AG04450 (cell line): ENCODE data around the gene AEBP1. TPM values are rescaled to one million over a fixed set of nuclear protein-coding genes. Genes with fewer than 3 reads are reported as not detected.

Experiments used
- CTCF ChIA-PET: fragments of 300-600, 350-600 bp; formaldehyde crosslinking; extraction: SDS; loops from one replicate; lab custom pipeline; 2022; ENCODE audit warnings: antibody characterized with exemption, inconsistent platforms; lab: Charles Lee
- POLR2A ChIA-PET: fragments of 350-600 bp; formaldehyde crosslinking; extraction: SDS; loops from one replicate; lab custom pipeline; 2021; ENCODE audit warnings: antibody characterized with exemption, inconsistent platforms; lab: Yijun Ruan, JAX
- DNase-seq: peaks from one replicate; pipeline ENCODE4 v3.0.0-alpha.2; 2011; ENCODE audit warnings: low read depth, low spot score
- H3K27ac ChIP-seq: one replicate; pipeline ENCODE4 v1.5.1; 2012; ENCODE audit warnings: low read depth, low read length, control low read depth
- H3K27me3 ChIP-seq: one replicate; pipeline ENCODE4 v1.6.0; 2012; ENCODE audit warnings: low read length; ENCODE audit not compliant: control insufficient read depth, insufficient read depth
- H3K4me3 ChIP-seq: 2 replicates; pipeline ENCODE4 v1.5.1; 2011; ENCODE audit warnings: mild to moderate bottlenecking, low read depth, low read length, control low read depth
- H3K9me3 ChIP-seq: 2 replicates; pipeline ENCODE4 v1.5.1; 2012; ENCODE audit warnings: low read length; ENCODE audit not compliant: control insufficient read depth, insufficient read depth
- polyA plus RNA-seq: library from polyadenylated mRNA; depleted of rRNA; stranded (reverse); fragments of >200 nt; gene quantifications from 2 replicates; pipeline ENCODE4 v1.2.3, GENCODE V29; 2011
- TF ChIP-seq, protein P1 (sequence below): IDR thresholded peaks from 2 replicates; pipeline ENCODE4 v1.5.1; 2011; ENCODE audit warnings: low read depth, low read length, control low read depth, inconsistent platforms

The AEBP1 gene
- polyA plus RNA-seq, 1 experiment: 18.5 TPM

DNA sequence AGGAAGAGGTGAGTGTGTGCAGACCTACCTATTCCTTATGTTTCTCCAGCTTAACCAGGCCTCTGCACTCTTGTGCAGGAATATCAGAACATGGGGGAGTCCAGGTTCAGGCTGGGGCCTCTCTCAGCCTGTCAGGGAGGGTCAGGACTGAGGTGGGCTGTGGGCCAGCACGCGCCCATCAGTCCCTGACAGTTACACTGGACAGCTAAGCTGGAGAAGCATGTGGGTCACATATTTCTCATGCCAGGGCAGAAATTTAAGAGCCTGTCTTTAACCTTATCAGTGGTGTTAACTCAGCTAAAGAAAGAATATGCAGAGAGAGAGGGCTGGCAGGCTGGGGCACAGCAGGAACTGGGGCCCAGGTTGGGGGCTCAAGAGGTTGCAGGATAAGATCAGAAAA lies 27.9 kb downstream of the AEBP1 start:
- Histone ChIP-seq H3K27ac (no peak overlapping the region), H3K27me3 (peaks cover 2% of the 10 kb centered on the region), H3K9me3 (peaks cover 12% of the 10 kb centered on the region), H3K4me3 (no peak overlapping the region)
- CTCF ChIA-PET: interaction anchor here (1.1 to 2.5 kb wide), 2 partner anchors 65 to 434 kb away, joined by 3 to 18 read pairs; no protein-coding TSS in a partner anchor
- TF ChIP-seq, protein P1, sequence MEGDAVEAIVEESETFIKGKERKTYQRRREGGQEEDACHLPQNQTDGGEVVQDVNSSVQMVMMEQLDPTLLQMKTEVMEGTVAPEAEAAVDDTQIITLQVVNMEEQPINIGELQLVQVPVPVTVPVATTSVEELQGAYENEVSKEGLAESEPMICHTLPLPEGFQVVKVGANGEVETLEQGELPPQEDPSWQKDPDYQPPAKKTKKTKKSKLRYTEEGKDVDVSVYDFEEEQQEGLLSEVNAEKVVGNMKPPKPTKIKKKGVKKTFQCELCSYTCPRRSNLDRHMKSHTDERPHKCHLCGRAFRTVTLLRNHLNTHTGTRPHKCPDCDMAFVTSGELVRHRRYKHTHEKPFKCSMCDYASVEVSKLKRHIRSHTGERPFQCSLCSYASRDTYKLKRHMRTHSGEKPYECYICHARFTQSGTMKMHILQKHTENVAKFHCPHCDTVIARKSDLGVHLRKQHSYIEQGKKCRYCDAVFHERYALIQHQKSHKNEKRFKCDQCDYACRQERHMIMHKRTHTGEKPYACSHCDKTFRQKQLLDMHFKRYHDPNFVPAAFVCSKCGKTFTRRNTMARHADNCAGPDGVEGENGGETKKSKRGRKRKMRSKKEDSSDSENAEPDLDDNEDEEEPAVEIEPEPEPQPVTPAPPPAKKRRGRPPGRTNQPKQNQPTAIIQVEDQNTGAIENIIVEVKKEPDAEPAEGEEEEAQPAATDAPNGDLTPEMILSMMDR: no peak
- POLR2A ChIA-PET: interaction anchor here (0.6 to 0.7 kb wide), 2 partner anchors 31 to 63 kb away, joined by 3 to 10 read pairs; no protein-coding TSS in a partner anchor
- DNase-seq: no peak

DNA sequence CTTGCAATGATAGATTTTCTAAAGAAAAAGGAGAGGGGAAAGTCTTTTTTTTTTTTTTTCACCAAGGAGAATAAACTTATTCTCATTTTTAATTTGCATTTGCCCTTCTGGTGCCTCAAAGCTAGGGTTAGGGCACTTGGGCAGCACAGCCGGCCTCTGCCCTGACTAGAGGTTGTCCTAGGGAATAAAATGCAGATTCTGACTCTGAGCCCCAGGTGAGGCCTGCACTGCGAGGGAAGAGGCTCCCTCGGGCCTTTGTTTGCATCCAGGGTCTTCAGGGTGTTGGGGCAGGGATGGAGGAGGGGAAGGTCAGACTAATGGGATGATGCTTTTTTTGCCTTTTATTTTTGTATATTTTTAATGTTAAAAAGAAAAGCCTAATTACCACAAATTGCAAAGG lies 29.1 kb downstream of the AEBP1 start:
- Histone ChIP-seq H3K27me3 (peaks cover 9% of the 10 kb centered on the region), H3K4me3 (no peak overlapping the region), H3K27ac (no peak overlapping the region), H3K9me3 (peaks cover 2% of the 10 kb centered on the region; the same call in 1 of the 2 replicates)
- TF ChIP-seq, protein P1: no peak
- POLR2A ChIA-PET: interaction anchor here (0.7 kb wide), 1 partner anchor 381 kb away, joined by 6 read pairs; no protein-coding TSS in a partner anchor
- CTCF ChIA-PET: interaction anchor here (0.7 kb wide), 1 partner anchor 61 kb away, joined by 3 read pairs; no protein-coding TSS in a partner anchor
- no peak for DNase-seq

DNA sequence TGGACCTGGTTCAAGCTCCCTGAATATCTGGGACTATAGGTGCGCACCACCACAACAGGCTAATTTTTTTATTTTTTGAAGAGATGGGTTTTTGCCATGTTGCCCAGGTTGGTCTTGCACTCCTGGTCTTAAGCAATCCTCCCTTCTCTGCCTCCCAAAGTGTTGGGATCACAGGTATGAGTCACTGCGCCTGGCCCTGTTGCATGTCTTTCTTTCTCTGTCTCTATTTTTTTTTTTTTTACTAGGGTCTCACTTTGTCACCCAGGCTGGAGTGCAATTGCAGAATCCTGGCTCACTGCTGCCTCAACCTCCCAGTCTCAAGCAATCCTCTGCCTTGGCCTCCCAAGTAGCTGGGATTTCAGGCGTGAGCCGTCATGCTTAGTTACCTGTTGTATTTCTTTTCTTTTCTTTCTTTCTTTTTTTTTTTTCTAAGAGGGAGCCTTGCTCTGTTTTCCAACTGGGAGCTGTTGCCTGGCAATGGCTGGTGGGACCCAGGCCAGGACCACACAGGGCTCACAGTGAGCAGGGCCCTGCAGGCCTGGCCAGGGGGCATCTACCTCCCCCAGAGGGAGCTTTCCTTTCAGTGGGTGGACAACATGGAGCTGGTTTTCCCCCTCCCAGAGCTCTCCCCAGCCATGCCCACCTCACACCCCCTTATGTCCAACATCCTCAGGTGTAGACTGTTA lies 30.9 kb downstream of the AEBP1 start:
- ChIA-PET CTCF (interaction anchor here (0.7 kb wide), 1 partner anchor 61 kb away, joined by 3 read pairs; no protein-coding TSS in a partner anchor), POLR2A (no interaction called here)
- H3K27ac ChIP-seq: no peak overlapping the region
- no peak for DNase-seq
- TF ChIP-seq, protein P1: no peak
- H3K27me3 ChIP-seq: peaks cover 12% of the 10 kb centered on the region
- H3K9me3 ChIP-seq: no peaks in the 10 kb centered on the region
- no peak overlapping the region for H3K4me3 ChIP-seq

DNA sequence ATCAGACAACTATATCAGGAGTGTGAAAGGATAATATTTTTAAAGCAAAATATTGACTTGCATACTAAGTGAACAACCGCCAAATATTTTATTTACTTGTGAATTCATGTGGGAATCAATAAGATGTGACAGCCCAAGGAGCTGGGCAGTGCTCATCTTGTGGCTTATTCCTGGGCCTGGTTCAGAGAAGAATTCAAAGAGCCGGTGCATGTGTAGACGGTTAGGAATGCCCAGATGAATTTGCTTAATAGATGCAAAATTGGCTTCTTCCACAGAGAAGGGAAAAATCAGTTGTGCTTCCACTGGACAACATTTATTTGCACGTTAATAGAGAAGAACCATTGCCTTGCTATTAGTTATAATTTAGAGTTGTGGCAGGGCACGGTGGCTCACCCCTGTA lies 32.6 kb downstream of the AEBP1 start:
- H3K9me3 ChIP-seq: no peaks in the 10 kb centered on the region
- ChIA-PET POLR2A (no interaction called here), CTCF (interaction anchor here (1.0 kb wide), 1 partner anchor 11 kb away, joined by 3 read pairs; no protein-coding TSS in a partner anchor)
- TF ChIP-seq, protein P1: no peak
- peaks cover 14% of the 10 kb centered on the region for H3K27me3 ChIP-seq
- H3K27ac ChIP-seq: no peak overlapping the region
- H3K4me3 ChIP-seq: no peak overlapping the region
- no peak for DNase-seq

DNA sequence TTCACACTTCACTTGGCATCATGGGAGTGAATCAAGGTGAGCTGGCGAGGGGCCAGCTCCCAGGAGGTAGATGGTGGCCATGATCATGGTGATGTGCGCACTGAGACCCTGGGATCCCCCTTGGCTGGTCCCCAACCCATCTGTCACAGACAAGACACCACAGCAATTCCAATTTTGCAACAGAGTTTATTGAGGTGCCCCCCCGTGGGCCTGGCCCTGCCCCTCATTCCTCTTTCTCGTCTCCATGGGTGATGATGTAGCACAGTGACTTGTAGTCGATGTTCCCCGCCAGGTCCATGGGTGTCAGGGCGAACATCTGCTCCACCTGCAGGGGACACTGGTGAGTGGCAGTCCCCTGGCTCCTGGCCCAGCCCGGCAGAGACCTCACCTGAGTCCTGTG lies 34.6 kb downstream of the AEBP1 start:
- CTCF ChIA-PET: no interaction called here
- Histone ChIP-seq H3K27me3 (peaks cover 19% of the 10 kb centered on the region), H3K9me3 (no peaks in the 10 kb centered on the region), H3K27ac (no peak overlapping the region), H3K4me3 (no peak overlapping the region)
- no peak for DNase-seq
- TF ChIP-seq, protein P1: no peak
- POLR2A ChIA-PET: no interaction called here
